ENCODE measurements around the gene PSEN1.

The PSEN1 gene

GRCh38 chr14:73255693-73256225 is 119.5 kb downstream of the PSEN1 start:
- DNase-seq: no peak

GRCh38 chr14:73258076-73258475 is 121.8 kb downstream of the PSEN1 start:
- DNase-seq: no peak

GRCh38 chr14:73258845-73259611 is 122.7 kb downstream of the PSEN1 start:
- no peak for DNase-seq

- DNase-seq: no peak
These were observed 123.5 kb downstream of the PSEN1 start for GRCh38 chr14:73259837-73260236.

GRCh38 chr14:73260574-73260973 is 124.3 kb downstream of the PSEN1 start:
- no peak for DNase-seq

- DNase-seq: no peak
These were observed 124.8 kb downstream of the PSEN1 start for GRCh38 chr14:73261075-73261474.

- DNase-seq: no peak
These were observed 125.5 kb downstream of the PSEN1 start for GRCh38 chr14:73261520-73262426.

- DNase-seq: no peak
These were observed 126.3 kb downstream of the PSEN1 start for GRCh38 chr14:73262427-73263183.

- no peak for DNase-seq
These were observed 127.3 kb downstream of the PSEN1 start for GRCh38 chr14:73263606-73264005.

GRCh38 chr14:73264080-73264884 is 128.0 kb downstream of the PSEN1 start:
- no peak for DNase-seq

- no peak for DNase-seq
These were observed 128.8 kb downstream of the PSEN1 start for GRCh38 chr14:73264885-73265720.

- DNase-seq: no peak
These were observed 129.4 kb downstream of the PSEN1 start for GRCh38 chr14:73265721-73266046.

GRCh38 chr14:73266317-73266716 is 130.0 kb downstream of the PSEN1 start:
- DNase-seq: no peak

- no peak for DNase-seq
These were observed 131.2 kb downstream of the PSEN1 start for GRCh38 chr14:73267474-73267873.

- DNase-seq: no peak
These were observed 133.6 kb downstream of the PSEN1 start for GRCh38 chr14:73269729-73270531.

- DNase-seq: no peak
These were observed 136.1 kb downstream of the PSEN1 start for GRCh38 chr14:73272393-73272792.
